GM12873 (cell line): ENCODE data around the gene LHX3.

ENCODE experiments used
- CTCF ChIP-seq: IDR thresholded peaks from 2 replicates; pipeline ENCODE4 v1.5.1; 2012; ENCODE audit warnings: low read depth, mild to moderate bottlenecking, moderate library complexity, low read length, control low read depth; ENCODE audit not compliant: insufficient read depth; ENCODE audit errors: missing control alignments

LHX3 gene

GRCh38 chr9:136239983-136240330 is 35.0 kb upstream of the LHX3 start:
- no peak for TF ChIP-seq CTCF

- no peak for TF ChIP-seq CTCF
These were observed 34.4 kb upstream of the LHX3 start for GRCh38 chr9:136239135-136239982.

GRCh38 chr9:136238342-136238732 is 33.4 kb upstream of the LHX3 start:
- no peak for TF ChIP-seq CTCF

- TF ChIP-seq CTCF, result no peak
These were observed 32.8 kb upstream of the LHX3 start for GRCh38 chr9:136237486-136238341.

- TF ChIP-seq CTCF, result no peak
These were observed 31.0 kb upstream of the LHX3 start for GRCh38 chr9:136235709-136236455.

GRCh38 chr9:136235171-136235570 is 30.2 kb upstream of the LHX3 start:
- no peak for TF ChIP-seq CTCF

- TF ChIP-seq CTCF, result no peak
These were observed 29.7 kb upstream of the LHX3 start for GRCh38 chr9:136234597-136234996.
